Renal cortical epithelial cell (primary cell): Measurements from ENCODE around the gene LRRC75A. TPM values are rescaled to one million over a fixed set of nuclear protein-coding genes. Genes with fewer than 3 reads are reported as not detected.
A peak's percentile ranks its signal among the peaks of the same experiment; 100 is the strongest.
"Not testable (repeated sequence)": the region's sequence is repeated elsewhere in the genome, so short reads cannot be mapped to it uniquely, and the experiment has no call there.

Experiments used
- DNase-seq: peaks from one replicate; pipeline ENCODE4 v3.0.0-alpha.2; 2011; ENCODE audit warnings: low read depth
- total RNA-seq: library from RNA; depleted of rRNA; stranded (reverse); fragments of >200 nt; gene quantifications from 2 replicates; pipeline ENCODE4 v1.2.3, GENCODE V29; 2014

The LRRC75A gene, protein sequence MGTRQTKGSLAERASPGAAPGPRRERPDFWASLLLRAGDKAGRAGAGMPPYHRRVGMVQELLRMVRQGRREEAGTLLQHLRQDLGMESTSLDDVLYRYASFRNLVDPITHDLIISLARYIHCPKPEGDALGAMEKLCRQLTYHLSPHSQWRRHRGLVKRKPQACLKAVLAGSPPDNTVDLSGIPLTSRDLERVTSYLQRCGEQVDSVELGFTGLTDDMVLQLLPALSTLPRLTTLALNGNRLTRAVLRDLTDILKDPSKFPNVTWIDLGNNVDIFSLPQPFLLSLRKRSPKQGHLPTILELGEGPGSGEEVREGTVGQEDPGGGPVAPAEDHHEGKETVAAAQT
- under 0.01 and 0.30 TPM in 2 replicates for total RNA-seq

DNA sequence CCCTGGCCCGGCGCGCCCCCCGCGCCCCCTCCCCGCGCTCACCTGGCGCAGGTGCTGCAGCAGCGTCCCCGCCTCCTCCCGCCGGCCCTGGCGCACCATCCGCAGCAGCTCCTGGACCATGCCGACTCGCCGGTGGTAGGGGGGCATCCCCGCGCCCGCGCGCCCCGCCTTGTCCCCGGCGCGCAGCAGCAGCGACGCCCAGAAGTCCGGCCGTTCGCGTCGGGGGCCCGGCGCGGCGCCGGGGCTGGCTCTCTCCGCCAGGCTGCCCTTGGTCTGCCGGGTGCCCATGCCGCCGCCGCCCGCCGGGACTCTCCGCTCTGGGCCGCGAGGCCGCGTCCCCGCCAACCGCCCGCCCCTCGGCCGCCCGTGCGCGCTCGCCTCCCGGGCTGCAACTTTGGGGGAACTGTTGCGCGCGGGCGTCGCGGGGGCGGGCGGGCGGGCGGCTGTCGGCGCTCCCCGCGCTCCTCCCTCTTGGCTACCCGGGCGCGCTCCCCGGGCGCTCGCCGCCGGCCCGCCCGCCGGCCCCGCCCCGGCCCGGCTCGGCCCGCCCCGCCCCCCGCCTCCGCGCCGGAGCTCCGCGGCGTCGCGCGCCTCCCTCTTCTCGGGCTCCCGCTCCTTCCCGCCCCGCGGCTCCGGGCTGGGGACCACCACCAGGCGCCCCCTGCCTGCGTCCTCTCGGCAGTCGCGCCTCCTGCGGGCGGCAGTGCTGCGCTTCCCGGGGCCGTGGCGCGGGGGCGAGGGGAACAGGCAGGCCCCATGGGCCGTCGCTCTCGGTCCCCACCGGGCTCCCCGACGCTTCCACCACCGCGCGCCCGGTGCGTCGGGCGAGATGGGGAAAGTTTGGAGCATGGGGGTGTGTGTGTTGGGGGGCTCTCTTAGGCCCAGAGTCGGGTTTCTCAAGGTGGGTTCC lies at the start of gene LRRC75A:
LRRC75A (minus strand) TSS at position 491 of the 910 bp plus-strand sequence; CDS start at position 288, 203 bp downstream.
- no peak for DNase-seq

DNA sequence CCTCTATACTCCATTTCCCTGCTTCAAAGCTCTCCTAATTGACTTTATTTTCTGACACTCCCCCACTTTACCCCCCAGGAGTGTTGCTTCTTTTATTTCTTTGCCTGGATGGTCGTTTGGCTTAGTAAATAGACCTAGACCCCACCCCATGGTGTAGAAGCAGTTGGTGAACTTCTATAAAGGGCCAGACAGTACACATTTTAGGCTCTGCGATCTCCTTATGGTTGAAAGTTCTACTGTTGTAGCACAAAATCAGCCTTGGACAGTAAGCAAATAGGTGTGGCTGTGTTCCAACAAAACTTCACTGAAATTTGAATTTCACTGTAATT lies 45.1 kb upstream of the LRRC75A start:
- DNase-seq: no peak

DNA sequence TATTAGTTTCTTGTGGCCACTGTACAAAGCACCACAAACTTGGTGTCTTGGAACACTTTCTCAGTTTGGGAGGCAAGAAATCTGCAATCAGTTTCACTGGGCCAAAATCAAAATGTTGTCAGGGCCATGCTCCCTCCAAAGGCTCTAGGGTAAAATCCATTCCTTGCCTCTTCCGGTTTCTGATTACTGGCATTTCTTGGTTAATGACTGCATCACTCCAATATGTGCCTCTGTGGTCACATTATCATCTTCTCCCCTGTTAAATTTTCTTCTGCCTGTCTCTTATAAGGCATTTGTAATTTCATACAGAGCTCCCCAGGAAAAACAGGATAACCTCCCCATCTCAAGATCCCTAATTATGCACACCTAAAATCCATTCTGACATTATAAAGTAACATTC lies 42.2 kb upstream of the LRRC75A start:
- no peak for DNase-seq

DNA sequence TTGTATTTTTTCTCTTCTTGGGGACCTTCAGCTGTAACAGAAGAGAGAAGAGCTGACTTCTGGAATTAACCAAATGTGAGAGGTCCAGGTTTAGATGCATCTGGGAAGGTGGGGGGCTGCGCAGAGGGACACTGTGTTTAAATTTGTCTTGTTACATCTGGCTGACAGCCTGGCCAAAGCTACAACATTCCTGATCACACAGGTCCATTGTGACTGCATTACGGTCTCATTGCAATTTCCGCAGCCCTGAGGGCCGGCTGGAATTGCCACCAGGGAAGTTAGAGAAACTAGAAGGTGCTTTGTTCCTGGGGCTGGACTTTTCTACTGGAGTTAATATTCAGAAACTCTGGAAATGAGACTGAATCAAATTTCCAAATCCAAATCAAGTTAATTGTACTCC lies 37.9 kb upstream of the LRRC75A start:
- no peak for DNase-seq

DNA sequence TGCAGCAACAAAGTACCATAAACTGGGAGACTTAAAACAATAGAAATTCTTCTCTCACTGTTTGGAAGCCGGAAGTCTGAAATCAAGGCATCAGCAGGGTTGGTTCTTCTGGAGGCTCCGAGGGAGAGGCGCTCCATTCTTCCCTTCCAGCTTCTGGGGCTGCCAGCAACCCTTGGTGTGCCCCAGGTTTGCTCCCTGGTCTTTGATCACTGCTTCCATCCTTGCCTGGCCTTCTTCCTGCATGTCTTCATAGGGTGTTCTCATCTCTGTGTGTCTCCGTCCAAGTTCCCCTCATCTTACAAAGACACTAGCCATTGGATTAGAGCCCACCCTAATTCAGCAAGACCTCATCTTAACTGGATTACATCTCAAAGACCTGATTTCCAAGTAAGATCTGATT lies 35.3 kb upstream of the LRRC75A start:
- no peak for DNase-seq

DNA sequence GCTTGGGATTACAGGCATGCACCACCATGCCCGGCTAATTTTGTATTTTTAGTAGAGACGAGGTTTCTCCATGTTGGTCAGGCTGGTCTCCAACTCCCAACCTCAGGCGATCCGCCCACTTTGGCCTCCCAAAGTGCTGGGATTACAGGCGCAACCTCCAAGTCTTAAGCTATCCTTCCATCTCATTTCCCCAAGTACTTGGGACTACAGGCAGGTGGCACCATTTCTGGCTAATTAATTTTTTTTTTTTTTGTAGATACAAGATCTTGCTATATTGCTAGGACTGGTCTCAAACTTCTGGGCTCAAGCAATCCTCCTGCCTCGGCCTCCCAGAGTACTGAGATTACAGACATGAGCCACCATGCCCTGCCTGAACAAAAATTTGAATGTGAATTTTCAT lies 33.6 kb upstream of the LRRC75A start:
- DNase-seq: not testable (repeated sequence)

DNA sequence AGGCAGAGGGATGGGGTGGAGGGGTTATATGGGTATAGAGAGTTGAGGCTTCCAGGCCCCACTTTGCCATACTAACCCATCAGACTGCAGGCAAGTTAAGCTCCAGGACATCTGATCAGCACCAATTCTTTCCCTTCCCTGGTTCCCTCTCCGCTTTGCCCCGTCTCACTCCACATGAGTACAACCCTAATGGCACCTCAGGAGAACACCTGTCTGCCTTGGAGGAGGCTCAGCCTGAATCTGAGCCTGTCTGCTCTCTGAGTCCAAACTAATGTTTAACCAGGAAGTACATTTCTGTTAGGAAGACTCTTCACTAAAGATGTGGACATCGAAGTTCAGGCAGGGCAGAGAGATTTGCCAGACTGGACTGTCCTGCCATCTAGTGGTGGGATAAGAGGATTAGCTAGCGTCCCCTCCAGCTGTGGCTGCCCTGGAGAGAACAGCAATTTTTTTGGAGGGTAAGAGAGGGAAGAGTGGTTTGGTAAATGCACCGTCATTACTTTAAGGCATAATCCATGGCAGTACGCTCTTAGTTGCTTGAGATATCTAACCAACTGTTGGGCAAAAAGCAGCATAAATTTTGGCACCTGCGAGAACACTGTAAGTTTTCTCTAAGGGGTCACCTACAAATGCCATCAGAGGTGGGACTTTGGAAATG lies 29.2 kb upstream of the LRRC75A start:
- peak; percentile 91 for DNase-seq

DNA sequence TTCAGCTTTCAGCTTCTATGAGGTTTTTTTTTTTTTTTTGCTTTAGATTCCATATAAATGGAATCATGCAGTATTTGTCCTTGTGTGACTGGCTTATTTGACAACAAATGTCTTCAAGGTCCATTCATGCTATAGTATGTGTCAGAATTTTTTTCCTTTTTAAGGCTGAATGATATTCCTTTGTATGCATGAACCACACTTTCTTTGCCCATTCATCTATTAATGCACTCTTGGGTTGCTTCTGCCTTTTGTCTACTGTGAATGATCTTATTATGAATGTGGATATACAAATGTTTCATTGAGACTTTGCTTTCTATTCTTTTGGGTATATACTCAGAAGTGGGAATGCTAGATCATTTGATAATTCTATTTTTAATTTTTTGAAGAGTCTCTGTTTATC lies 27.0 kb upstream of the LRRC75A start:
- no peak for DNase-seq

DNA sequence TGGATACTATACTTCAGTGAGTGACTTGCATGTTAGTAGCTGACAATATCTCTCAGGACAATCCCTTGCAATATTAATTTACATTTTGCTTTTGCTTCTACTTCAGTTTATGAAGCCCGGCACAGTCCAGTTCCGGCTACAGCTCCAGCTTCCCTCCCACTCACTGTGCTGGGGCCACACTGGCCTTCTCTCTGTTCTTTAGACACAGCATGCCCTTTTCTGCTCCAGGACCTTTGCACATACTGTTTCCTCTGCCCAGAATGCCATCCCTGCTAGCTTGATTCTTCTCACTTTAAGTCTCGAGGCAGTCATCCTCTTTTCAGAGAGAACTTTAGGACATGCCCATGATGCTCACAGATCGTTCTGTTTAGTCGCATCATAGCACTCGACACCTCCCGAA lies 25.5 kb upstream of the LRRC75A start:
- no peak for DNase-seq

DNA sequence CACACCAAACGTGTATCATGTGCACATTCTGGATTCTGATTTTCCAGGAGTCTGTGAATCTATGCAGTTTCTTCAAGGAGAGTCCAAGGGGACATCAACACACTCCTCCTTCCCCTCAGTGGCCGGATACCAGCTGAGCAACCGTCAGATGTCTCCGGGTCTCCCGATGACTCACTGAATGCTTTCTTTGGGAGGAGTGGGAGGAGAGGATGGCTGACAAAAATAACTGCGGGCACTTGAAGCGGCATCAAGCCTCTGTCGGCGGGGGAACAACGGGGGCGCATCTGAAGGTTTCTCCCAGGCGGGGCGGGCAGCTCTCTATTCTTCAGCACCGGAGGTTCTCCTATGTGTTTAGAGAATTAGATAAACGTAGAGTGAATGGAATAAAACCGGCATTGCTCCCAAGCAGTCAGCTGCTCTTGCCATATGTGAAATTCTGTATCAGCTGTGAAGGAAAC lies 24.6 kb upstream of the LRRC75A start:
- peak; percentile 71 for DNase-seq

DNA sequence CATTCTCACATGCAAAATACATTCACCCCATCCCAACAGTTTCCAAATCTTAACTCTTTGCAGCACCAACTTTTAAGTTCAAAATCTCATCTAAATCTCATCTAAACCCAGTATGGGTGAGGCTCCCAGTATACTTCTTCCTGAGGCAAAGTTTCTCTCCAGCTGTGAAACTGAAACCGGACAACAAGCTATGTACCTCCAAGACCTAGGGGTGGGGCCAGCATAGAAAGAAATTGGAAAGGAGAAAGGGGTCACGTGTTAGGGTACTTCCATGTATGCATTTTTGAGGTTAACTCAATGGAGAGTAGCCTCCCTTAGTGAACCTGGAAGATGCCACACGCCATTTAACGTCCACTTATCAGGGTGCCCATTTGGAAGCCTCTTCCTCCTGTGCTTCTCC lies 23.9 kb upstream of the LRRC75A start:
- no peak for DNase-seq

DNA sequence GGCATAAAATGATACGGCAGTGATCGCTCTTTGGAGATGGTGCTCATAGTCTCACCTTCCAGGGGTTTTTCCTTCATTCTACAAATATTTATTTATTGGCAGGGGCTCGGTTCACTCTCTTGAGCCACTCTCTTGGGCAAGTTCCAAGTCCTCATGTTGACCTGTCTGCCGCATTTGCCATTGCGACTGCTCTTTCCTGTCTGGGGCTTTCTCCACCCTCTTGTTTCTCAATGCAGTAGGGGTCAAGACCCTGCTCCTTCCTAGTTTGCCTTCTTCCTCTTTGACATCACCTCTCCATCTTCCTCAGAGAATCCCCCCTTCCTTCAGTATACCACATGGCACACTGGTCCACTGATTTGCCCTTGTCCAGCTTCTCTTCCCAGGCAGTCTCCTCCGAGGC lies 21.9 kb upstream of the LRRC75A start:
- no peak for DNase-seq

DNA sequence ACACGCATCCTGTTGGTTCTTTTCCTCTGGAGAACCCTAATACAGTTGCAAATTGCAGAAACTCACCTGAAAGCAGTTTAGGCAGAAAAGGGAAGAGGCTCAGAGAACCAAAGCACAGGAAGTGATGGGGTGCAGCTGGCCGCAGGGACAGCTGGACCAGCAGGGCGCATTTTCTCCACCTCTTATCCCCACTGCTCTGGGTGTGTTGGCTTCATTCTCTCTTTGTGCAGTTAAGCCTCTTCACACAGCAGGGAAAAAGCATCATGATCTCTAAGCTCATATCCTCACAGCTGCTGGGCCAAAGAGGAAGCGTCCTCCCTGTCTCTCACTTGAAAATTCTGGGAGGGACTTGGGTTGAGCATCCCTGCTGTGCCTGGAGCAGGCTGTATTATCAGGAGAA lies 20.0 kb upstream of the LRRC75A start:
- no peak for DNase-seq

DNA sequence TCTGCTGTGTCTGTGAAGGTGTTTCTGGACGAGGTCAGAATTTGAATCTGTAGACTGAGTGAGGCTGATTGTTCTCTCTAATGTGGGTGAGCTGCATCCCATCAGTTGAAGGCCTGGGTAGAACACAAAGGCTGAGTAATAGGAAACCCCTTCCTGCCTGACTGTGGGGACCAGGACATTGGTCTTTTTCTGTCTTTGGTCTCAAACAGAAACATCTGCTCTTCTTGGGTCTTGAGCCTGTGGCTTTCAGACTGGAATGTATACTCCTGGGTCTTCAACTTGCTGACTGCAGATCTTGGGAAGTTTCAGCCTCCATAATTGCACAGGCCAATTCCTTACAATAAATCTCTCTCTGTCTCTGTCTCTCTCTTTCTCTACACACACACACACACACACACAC lies 19.6 kb upstream of the LRRC75A start:
- DNase-seq: no peak

DNA sequence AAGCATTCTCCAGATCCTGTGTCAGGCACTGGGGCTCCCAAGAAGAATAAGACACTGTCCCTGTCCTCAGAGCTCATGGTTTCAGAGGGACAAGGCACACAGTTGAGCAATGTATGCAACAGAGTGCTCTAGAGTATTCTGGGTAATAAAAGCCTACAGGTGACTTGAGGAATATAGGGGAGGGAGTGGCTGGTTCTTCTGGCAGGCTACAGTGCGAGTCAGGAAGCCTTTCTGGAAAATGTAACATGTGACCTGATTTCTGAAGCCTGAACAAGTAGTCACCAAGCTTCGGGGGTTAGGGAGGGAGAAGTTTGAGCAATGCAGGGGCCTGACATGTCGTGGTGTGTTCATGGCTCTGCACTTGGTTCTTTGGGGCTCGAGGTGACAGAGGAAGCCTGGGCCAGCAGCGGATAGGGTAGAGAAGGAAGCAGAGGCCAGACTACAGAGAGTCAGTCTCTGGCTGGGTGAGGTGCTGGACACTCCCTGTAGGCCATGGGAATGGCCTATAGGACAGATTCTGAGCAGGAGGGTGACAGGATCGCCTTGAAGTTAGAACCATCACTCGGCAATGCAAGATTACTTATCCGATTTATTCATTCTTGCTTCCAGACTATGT lies 16.0 kb upstream of the LRRC75A start:
- DNase-seq: peak; percentile 64

DNA sequence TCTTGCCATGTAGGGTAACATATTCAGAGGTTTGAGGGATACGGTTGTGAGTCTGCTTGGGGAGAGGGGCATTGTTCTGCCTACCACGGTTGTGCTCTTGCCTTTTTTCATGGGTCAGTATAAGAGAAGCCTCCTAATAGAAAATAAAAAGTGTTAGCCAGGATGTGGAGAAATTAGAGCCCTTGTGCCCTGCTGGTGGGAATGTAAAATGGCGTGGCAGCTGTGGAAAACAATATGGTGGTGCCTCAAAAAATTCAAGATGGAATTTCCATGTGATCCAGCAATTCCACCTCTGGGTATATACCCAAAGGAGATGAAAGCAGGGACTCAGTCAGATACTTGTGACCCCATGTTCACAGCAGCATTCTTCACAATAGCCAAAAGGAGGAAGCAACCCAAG lies 14.2 kb upstream of the LRRC75A start:
- no peak for DNase-seq

DNA sequence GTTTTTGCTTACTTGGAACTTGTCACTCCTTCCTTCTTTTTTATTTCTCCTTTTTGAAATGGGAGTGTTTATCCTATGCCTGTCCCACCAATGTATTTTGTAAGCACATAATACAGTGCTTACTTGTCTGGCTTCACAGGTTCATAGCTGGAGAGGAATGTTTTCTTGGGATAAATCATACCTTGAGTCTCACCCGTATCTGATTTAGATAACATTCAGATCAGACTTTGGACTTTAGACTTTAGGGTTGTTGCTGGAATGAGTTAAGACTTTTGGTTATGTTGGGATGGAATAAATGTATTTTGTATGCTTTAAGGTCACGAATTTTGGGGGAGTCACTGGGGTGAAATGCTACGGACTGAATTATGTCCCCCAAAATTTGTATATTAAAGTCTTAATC lies 13.0 kb upstream of the LRRC75A start:
- no peak for DNase-seq

DNA sequence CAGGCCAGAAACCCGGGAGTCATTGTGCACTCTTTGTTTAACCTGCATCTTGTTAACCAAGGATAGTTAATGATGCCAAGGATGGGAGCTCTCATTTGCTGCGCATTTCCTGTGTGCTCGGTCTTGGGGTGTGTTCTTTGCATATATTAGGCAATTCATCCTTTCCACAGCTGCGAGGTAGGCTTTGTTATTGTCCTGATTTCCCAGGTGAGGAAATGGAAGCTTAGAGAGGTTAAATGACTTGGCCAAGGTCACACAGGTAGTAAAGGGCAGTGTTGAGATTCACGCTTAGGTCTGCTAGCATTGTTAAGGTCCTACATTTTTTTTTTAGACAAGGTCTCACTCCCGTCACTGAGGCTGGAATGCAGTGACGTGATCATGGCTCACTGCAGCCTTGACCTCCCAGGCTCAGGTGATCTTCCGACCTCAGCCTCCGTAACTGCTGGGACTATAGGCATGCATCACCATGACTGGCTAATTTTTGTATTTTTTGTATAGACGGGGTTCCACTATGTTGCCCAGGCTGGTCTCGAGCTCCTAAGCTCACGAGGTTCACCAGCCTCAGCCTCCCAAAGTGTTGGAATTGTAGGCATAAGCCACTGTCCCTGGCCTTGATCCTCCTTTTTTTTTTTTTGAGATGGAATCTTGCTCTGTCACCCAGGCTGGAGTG lies 5.0 kb upstream of the LRRC75A start:
- no peak for DNase-seq

DNA sequence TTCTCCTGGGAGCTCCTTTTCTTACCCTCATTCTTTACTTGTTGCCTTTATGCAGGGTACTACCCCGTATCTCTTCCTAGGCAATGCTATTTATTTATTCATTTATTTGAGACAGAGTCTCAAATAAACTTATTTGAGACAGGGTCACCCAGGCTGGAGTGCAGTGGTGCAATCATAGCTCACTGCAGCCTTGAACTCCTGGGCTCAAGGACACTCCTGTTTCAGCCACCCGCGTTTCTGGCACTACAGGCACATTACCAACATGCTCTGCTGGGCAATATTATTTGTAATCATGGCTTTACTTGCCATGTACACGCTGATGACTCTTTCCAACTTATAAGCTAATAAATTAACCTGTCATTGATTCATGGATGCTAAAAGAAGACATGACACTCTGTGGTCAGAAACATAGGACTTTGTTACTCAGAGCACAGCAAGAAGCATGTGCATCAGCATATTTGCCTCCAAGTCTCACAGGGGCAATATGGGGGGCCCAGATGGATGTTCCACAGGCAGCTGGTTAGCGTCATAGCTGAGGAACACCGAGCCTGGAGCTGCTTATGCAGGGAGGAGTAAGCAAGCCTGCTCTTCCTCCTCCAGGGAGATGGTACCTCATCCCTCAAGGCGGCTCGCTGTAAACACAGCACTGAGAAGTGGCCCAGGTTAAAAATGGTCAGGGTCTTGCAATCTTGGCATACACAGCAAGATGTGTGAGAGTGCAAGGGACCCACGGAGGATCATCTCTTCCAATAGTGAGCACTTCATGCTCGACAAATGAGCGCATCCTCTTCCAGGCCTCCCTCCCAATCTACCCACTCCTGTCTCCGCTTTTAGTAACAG lies 4.2 kb upstream of the LRRC75A start:
- DNase-seq: no peak

DNA sequence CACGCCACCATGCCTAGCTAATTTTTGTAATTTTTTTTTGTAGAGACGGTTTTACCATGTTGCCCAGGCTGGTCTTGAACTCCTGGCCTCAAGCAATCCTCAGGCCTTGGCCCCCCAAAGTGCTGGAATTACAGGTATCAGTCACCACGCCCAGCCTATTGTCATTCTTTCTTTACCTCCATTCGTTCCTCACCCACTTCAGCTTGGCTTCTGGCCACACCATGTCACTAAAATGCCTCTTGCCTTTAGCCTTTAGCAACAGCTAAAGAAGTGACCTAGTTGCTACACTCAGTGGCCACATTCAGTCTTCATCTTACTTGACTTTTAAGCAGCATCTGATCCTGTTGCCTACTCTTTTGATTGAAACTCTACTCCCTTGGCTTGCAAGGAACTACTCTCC lies 3.6 kb upstream of the LRRC75A start:
- no peak for DNase-seq

DNA sequence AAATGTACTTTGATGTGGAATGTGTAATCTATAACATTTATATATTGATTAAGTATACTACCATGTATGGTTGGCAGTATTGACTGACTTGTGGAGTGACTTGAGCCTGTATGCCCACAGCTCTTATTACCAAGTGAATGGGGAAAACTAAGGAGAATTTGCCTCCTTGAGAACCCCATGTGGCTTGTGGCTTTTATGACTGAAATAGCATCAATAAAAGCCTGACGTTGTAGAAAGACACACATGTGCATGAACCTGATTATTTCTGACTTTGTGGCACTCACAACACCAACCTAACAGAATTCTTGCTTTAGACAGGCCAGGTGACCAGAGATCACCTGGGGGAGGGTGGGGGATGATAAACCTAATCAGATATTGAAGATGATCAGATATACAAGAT lies 2.1 kb upstream of the LRRC75A start:
- no peak for DNase-seq
